ENCODE results near the gene SRPX. TPM values are rescaled to one million over a fixed set of nuclear protein-coding genes. Genes with fewer than 3 reads are reported as not detected.

The SRPX gene
- total RNA-seq, 1 donor from 2014 or later: 60.1 TPM

DNA sequence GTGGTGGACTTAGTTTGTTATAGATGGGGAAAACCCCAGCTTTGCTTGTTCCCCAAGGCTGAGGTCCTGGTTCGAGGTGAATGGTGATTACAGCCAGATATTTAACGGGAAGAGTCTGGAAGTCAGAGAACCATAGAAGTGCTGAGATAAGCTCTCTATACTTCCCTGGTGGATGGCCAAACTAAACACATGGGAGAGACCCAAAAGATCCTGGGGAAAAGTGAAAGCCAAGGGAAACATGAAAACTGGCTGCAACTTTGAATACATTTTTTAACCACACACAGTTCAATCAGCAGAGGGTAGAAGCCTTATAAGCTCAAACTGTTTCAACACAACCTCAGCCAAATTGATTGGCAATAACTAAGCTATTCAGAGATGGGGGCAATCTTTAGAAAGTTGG, 29.3 kb upstream of the SRPX start:
- peak; percentile 47 for DNase-seq (ENCODE audit: low read depth)
- Histone ChIP-seq H3K27ac (ENCODE audit: low read depth, low read length) (no peak overlapping the region), H3K27me3 (ENCODE audit: insufficient read depth, low read length) (no peaks in the 10 kb centered on the region), H3K79me2 (ENCODE audit: insufficient read depth, low read length) (no peaks in the 10 kb centered on the region), H3K4me3 (ENCODE audit: insufficient read depth, low read depth, low read length) (no peak overlapping the region), H3K4me1 (ENCODE audit: insufficient read depth, low read length) (no peaks in the 10 kb centered on the region), H3K36me3 (ENCODE audit: insufficient read depth, low read length) (no peaks in the 10 kb centered on the region), H4K20me1 (ENCODE audit: insufficient read depth, low read length) (no peaks in the 10 kb centered on the region), H3K9me3 (ENCODE audit: insufficient read depth, low read depth, low read length) (no peaks in the 10 kb centered on the region), H3K4me2 (ENCODE audit: low read length) (no peak overlapping the region), H3K9ac (ENCODE audit: low read length) (no peak overlapping the region), H2AFZ (ENCODE audit: low read depth, low read length) (no peak overlapping the region)
- Mint-ChIP-seq H3K27me3 (ENCODE audit: low read depth, unreplicated experiment) (no peaks in the 10 kb centered on the region), H3K4me3 (ENCODE audit: unreplicated experiment) (no peak overlapping the region), H3K36me3 (ENCODE audit: low read depth, unreplicated experiment) (no peaks in the 10 kb centered on the region), H3K4me1 (ENCODE audit: low read depth, unreplicated experiment) (no peaks in the 10 kb centered on the region), H3K9me3 (ENCODE audit: unreplicated experiment) (no peaks in the 10 kb centered on the region), H3K27ac (ENCODE audit: unreplicated experiment) (no peak overlapping the region)
- FAIRE-seq: peak; percentile 58
- TF ChIP-seq, protein P1, sequence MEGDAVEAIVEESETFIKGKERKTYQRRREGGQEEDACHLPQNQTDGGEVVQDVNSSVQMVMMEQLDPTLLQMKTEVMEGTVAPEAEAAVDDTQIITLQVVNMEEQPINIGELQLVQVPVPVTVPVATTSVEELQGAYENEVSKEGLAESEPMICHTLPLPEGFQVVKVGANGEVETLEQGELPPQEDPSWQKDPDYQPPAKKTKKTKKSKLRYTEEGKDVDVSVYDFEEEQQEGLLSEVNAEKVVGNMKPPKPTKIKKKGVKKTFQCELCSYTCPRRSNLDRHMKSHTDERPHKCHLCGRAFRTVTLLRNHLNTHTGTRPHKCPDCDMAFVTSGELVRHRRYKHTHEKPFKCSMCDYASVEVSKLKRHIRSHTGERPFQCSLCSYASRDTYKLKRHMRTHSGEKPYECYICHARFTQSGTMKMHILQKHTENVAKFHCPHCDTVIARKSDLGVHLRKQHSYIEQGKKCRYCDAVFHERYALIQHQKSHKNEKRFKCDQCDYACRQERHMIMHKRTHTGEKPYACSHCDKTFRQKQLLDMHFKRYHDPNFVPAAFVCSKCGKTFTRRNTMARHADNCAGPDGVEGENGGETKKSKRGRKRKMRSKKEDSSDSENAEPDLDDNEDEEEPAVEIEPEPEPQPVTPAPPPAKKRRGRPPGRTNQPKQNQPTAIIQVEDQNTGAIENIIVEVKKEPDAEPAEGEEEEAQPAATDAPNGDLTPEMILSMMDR (IDR thresholded peaks at IDR 0.05; ENCODE audit: insufficient read depth, low read depth, low read length): no peak
- no peak for TF ChIP-seq EZH2 (IDR thresholded peaks at IDR 0.05; ENCODE audit: insufficient read depth, low read length)

GRCh38 chrX:38247051-38247450, 26.4 kb upstream of the SRPX start:
- no peaks in the 10 kb centered on the region for H3K9me3 ChIP-seq (ENCODE audit: insufficient read depth, low read depth, low read length)
- no peaks in the 10 kb centered on the region for H3K27me3 ChIP-seq (ENCODE audit: insufficient read depth, low read length)
- no peaks in the 10 kb centered on the region for H3K4me1 ChIP-seq (ENCODE audit: insufficient read depth, low read length)
- no peaks in the 10 kb centered on the region for H3K79me2 ChIP-seq (ENCODE audit: insufficient read depth, low read length)
- no peak overlapping the region for H3K27ac ChIP-seq (ENCODE audit: low read depth, low read length)
- H3K4me2 ChIP-seq (ENCODE audit: low read length): no peak overlapping the region
- H4K20me1 ChIP-seq (ENCODE audit: insufficient read depth, low read length): no peaks in the 10 kb centered on the region
- no peak overlapping the region for H3K27ac Mint-ChIP-seq (ENCODE audit: unreplicated experiment)
- H2AFZ ChIP-seq (ENCODE audit: low read depth, low read length): no peak overlapping the region
- H3K9me3 Mint-ChIP-seq (ENCODE audit: unreplicated experiment): no peaks in the 10 kb centered on the region
- H3K36me3 Mint-ChIP-seq (ENCODE audit: low read depth, unreplicated experiment): no peaks in the 10 kb centered on the region
- no peak for TF ChIP-seq EZH2 (IDR thresholded peaks at IDR 0.05; ENCODE audit: insufficient read depth, low read length)
- TF ChIP-seq, protein P1 (IDR thresholded peaks at IDR 0.05; ENCODE audit: insufficient read depth, low read depth, low read length): no peak
- no peak for FAIRE-seq
- no peak overlapping the region for H3K4me3 Mint-ChIP-seq (ENCODE audit: unreplicated experiment)
- no peak for DNase-seq (ENCODE audit: low read depth)
- H3K9ac ChIP-seq (ENCODE audit: low read length): no peak overlapping the region
- H3K27me3 Mint-ChIP-seq (ENCODE audit: low read depth, unreplicated experiment): no peaks in the 10 kb centered on the region
- no peaks in the 10 kb centered on the region for H3K4me1 Mint-ChIP-seq (ENCODE audit: low read depth, unreplicated experiment)
- no peak overlapping the region for H3K4me3 ChIP-seq (ENCODE audit: insufficient read depth, low read depth, low read length)
- no peaks in the 10 kb centered on the region for H3K36me3 ChIP-seq (ENCODE audit: insufficient read depth, low read length)

- no peaks in the 10 kb centered on the region for H3K27me3 Mint-ChIP-seq (ENCODE audit: low read depth, unreplicated experiment)
- H3K79me2 ChIP-seq (ENCODE audit: insufficient read depth, low read length): no peaks in the 10 kb centered on the region
- no peak for DNase-seq (ENCODE audit: low read depth)
- H3K4me1 ChIP-seq (ENCODE audit: insufficient read depth, low read length): no peaks in the 10 kb centered on the region
- no peak overlapping the region for H3K9ac ChIP-seq (ENCODE audit: low read length)
- no peaks in the 10 kb centered on the region for H3K27me3 ChIP-seq (ENCODE audit: insufficient read depth, low read length)
- H3K4me2 ChIP-seq (ENCODE audit: low read length): no peak overlapping the region
- no peaks in the 10 kb centered on the region for H3K36me3 Mint-ChIP-seq (ENCODE audit: low read depth, unreplicated experiment)
- no peaks in the 10 kb centered on the region for H4K20me1 ChIP-seq (ENCODE audit: insufficient read depth, low read length)
- no peaks in the 10 kb centered on the region for H3K4me1 Mint-ChIP-seq (ENCODE audit: low read depth, unreplicated experiment)
- H3K4me3 ChIP-seq (ENCODE audit: insufficient read depth, low read depth, low read length): no peak overlapping the region
- no peak overlapping the region for H3K27ac ChIP-seq (ENCODE audit: low read depth, low read length)
- peaks cover 3% of the 10 kb centered on the region for H3K9me3 Mint-ChIP-seq (ENCODE audit: unreplicated experiment)
- TF ChIP-seq, protein P1 (IDR thresholded peaks at IDR 0.05; ENCODE audit: insufficient read depth, low read depth, low read length): no peak
- TF ChIP-seq EZH2 (IDR thresholded peaks at IDR 0.05; ENCODE audit: insufficient read depth, low read length): no peak
- FAIRE-seq: no peak
- H2AFZ ChIP-seq (ENCODE audit: low read depth, low read length): no peak overlapping the region
- no peaks in the 10 kb centered on the region for H3K9me3 ChIP-seq (ENCODE audit: insufficient read depth, low read depth, low read length)
- H3K27ac Mint-ChIP-seq (ENCODE audit: unreplicated experiment): no peak overlapping the region
- H3K36me3 ChIP-seq (ENCODE audit: insufficient read depth, low read length): no peaks in the 10 kb centered on the region
- no peak overlapping the region for H3K4me3 Mint-ChIP-seq (ENCODE audit: unreplicated experiment)
These were observed 19.9 kb upstream of the SRPX start for GRCh38 chrX:38240541-38240940.

All from astrocyte (in vitro differentiated cells and primary cell).